ENCODE measurements around the gene PPM1H.
"Not testable (repeated sequence)": the region's sequence is repeated elsewhere in the genome, so short reads cannot be mapped to it uniquely, and the experiment has no call there.

The PPM1H gene

GRCh38 chr12:62760779-62761178, 174.2 kb downstream of the PPM1H start:
- no peak overlapping the region for H3K4me3 ChIP-seq (replicated peaks; ENCODE audit: low read depth, low read length)
- no peak for TF ChIP-seq CTCF (IDR thresholded peaks at IDR 0.05; ENCODE audit: low read depth, low read length, missing control alignments)
- DNase-seq (ENCODE audit: extremely low read depth, low read depth), result no peak

- DNase-seq (ENCODE audit: extremely low read depth, low read depth), result not testable (repeated sequence)
These were observed 174.6 kb downstream of the PPM1H start for GRCh38 chr12:62760341-62760740.

GRCh38 chr12:62758216-62758615, 176.7 kb downstream of the PPM1H start:
- no peak for TF ChIP-seq CTCF (IDR thresholded peaks at IDR 0.05; ENCODE audit: low read depth, low read length, missing control alignments)
- DNase-seq (ENCODE audit: extremely low read depth, low read depth), result peak; percentile 67

More at GRCh38 chr12:62760341-62760740, 174.6 kb downstream of the PPM1H start:
- H3K4me3 ChIP-seq (replicated peaks; ENCODE audit: low read depth, low read length), result not testable (repeated sequence)

GRCh38 chr12:62757048-62757447, 177.9 kb downstream of the PPM1H start:
- no peak for DNase-seq (ENCODE audit: extremely low read depth, low read depth)
- H3K4me3 ChIP-seq (replicated peaks; ENCODE audit: low read depth, low read length), result no peak overlapping the region
- TF ChIP-seq CTCF (IDR thresholded peaks at IDR 0.05; ENCODE audit: low read depth, low read length, missing control alignments), result no peak

More at GRCh38 chr12:62758216-62758615, 176.7 kb downstream of the PPM1H start:
- H3K4me3 ChIP-seq (replicated peaks; ENCODE audit: low read depth, low read length), result no peak overlapping the region

GRCh38 chr12:62754706-62755105, 180.2 kb downstream of the PPM1H start:
- no peak for DNase-seq (ENCODE audit: extremely low read depth, low read depth)
- no peak overlapping the region for H3K4me3 ChIP-seq (replicated peaks; ENCODE audit: low read depth, low read length)
- no peak for TF ChIP-seq CTCF (IDR thresholded peaks at IDR 0.05; ENCODE audit: low read depth, low read length, missing control alignments)

- no peak for TF ChIP-seq CTCF (IDR thresholded peaks at IDR 0.05; ENCODE audit: low read depth, low read length, missing control alignments)
- no peak for DNase-seq (ENCODE audit: extremely low read depth, low read depth)
- no peak overlapping the region for H3K4me3 ChIP-seq (replicated peaks; ENCODE audit: low read depth, low read length)
These were observed 183.2 kb downstream of the PPM1H start for GRCh38 chr12:62751810-62752155.

- no peak overlapping the region for H3K4me3 ChIP-seq (replicated peaks; ENCODE audit: low read depth, low read length)
- no peak for DNase-seq (ENCODE audit: extremely low read depth, low read depth)
- no peak for TF ChIP-seq CTCF (IDR thresholded peaks at IDR 0.05; ENCODE audit: low read depth, low read length, missing control alignments)
These were observed 183.8 kb downstream of the PPM1H start for GRCh38 chr12:62750941-62751809.

Data from HFF-Myc (cell line).